Activated CD4-positive, alpha-beta T cell treated with anti-CD3 and anti-CD28 coated beads for 36 hours (primary cell): ENCODE data around the gene CDHR3. TPM values are rescaled to one million over a fixed set of nuclear protein-coding genes. Genes with fewer than 3 reads are reported as not detected.
"Not testable (repeated sequence)": the region's sequence is repeated elsewhere in the genome, so short reads cannot be mapped to it uniquely, and the experiment has no call there.

Experiments used
- ATAC-seq: fragments of 200-7000 bp; cut with Tn5 transposase; one replicate; pipeline ENCODE4 v1.10.0; 2021; ENCODE audit warnings: mild to moderate bottlenecking, moderate library complexity
- CTCF ChIA-PET: fragments of 350-600 bp; sonication (Branson Sonifier 250); formaldehyde crosslinking; loops from one replicate; lab custom pipeline; 2021; ENCODE audit warnings: antibody characterized with exemption; lab: Charles Lee
- POLR2A ChIA-PET: fragments of 350-600 bp; sonication (Branson Sonifier 250); formaldehyde crosslinking; loops from one replicate; lab custom pipeline; 2021; ENCODE audit warnings: antibody characterized with exemption, inconsistent platforms; lab: Charles Lee
- DNase-seq: peaks from one replicate; pipeline ENCODE4 v3.0.0-alpha.2; 2020
- H3K27ac Mint-ChIP-seq: one replicate; pipeline ENCODE4 v1.8.0; 2021; ENCODE audit warnings: mixed read lengths
- H3K27me3 Mint-ChIP-seq: one replicate; pipeline ENCODE4 v1.8.0; 2021; ENCODE audit warnings: mixed read lengths
- H3K36me3 Mint-ChIP-seq: one replicate; pipeline ENCODE4 v1.8.0; 2021; ENCODE audit warnings: low read depth, mixed read lengths
- H3K4me1 Mint-ChIP-seq: one replicate; pipeline ENCODE4 v1.8.0; 2021; ENCODE audit warnings: mixed read lengths
- H3K4me3 Mint-ChIP-seq: one replicate; pipeline ENCODE4 v1.8.0; 2021; ENCODE audit warnings: mild to moderate bottlenecking, moderate library complexity, mixed read lengths
- H3K9me3 Mint-ChIP-seq: one replicate; pipeline ENCODE4 v1.8.0; 2021; ENCODE audit warnings: low read depth, mixed read lengths
- intact Hi-C, 2 experiments: fragments of 100-400 bp; cut with DNase I in 1 of 2; cut with micrococcal nuclease in 1 of 2; formaldehyde crosslinking; loops; one replicate each; pipeline versions ENCODE4 v1.14.2 to v1.15.1; 2022 to 2024; cut with DNase I, micrococcal nuclease
- total RNA-seq, 2 experiments: library from RNA; stranded (reverse); gene quantifications; one replicate each; pipeline ENCODE4 v1.2.3, GENCODE V29; 2021

CDHR3 gene
- total RNA-seq, 2 experiments from 2014 or later, result 0.55 to 0.93 TPM

DNA sequence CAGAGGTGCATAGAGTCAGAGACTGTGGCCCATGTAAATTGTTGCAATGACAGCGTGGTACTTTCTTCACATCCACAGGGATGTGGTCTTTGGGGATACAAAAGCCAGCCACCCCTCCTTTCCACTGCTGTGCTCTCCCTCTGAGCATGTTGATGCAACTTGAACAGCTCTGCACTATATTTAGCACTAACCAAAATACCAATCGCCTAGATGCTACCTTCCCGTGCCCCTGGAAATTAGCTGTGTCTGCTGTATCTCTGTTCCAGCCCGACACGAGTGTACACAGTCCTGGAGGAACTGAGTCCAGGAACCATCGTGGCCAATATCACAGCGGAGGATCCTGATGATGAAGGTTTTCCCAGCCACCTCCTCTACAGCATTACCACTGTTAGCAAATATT lies 38.1 kb downstream of the CDHR3 start:
- intact Hi-C loops, result no loop called here
- H3K4me1 Mint-ChIP-seq, result no peaks in the 10 kb centered on the region
- ChIA-PET POLR2A (no interaction called here), CTCF (interaction anchor here (0.7 kb wide), 1 partner anchor 18 kb away, joined by 5 read pairs; no protein-coding TSS in a partner anchor)
- H3K4me3 Mint-ChIP-seq, result no peak overlapping the region
- H3K27me3 Mint-ChIP-seq, result no peaks in the 10 kb centered on the region
- peaks cover 6% of the 10 kb centered on the region for H3K9me3 Mint-ChIP-seq
- no peak overlapping the region for H3K27ac Mint-ChIP-seq
- no peak for ATAC-seq
- peaks cover 5% of the 10 kb centered on the region for H3K36me3 Mint-ChIP-seq
- DNase-seq, result no peak

DNA sequence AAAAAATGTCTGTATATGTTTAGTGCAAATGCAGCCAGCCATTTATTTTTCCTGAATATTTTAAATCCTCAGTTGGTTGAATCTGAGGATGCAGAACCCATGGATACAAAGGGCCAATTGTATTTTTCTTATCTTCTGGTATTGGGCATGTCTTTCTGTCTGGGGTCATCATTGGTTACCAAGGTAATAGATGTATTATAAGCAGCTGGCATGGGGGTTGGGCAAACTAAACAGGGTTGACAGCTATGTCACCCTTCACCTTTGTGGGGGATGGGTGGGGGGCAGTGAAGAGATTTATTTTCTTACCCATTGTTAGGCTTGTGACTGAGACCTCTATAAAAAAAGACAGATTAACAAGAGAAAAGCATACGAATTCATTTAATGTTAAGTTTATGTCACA lies 38.8 kb downstream of the CDHR3 start:
- ChIA-PET CTCF (no interaction called here), POLR2A (no interaction called here)
- intact Hi-C loops, result no loop called here
- DNase-seq, result no peak
- ATAC-seq, result no peak
- H3K4me3 Mint-ChIP-seq, result no peak overlapping the region
- peaks cover 8% of the 10 kb centered on the region for H3K9me3 Mint-ChIP-seq
- H3K4me1 Mint-ChIP-seq, result no peaks in the 10 kb centered on the region
- H3K36me3 Mint-ChIP-seq, result peaks cover 6% of the 10 kb centered on the region
- no peaks in the 10 kb centered on the region for H3K27me3 Mint-ChIP-seq
- no peak overlapping the region for H3K27ac Mint-ChIP-seq

DNA sequence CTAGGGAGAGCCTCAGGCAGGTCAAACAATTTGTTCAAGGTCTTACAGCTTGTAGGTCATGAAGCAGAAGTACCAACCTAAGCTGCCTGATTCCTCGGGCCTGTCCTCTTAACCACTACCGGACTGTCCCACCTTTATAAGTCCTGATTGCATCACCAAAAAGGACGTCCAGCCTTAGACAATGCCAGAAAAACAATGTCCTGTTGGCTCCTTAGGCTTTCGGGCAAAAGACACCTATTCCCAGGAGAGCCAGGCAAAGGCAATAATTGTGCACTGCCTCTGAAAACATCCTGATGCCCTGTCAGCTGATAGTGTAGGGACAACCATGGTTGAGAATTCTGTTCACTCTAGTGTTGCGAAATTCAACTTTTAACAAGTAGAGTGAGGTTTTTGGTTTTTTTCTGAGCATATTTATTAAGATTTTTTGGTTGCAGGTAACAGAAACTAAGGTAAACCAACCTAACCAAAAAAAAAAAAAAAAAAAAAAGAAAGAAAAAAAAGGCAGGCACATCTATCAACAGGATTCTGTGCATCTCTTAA lies 40.5 kb downstream of the CDHR3 start:
- no peak overlapping the region for H3K27ac Mint-ChIP-seq
- CTCF ChIA-PET, result interaction anchor here (0.7 kb wide), 1 partner anchor 72 kb away, joined by 3 read pairs; no protein-coding TSS in a partner anchor
- no peak for DNase-seq
- intact Hi-C loops, result no loop called here
- ATAC-seq, result no peak
- POLR2A ChIA-PET, result no interaction called here
- peaks cover 19% of the 10 kb centered on the region for H3K9me3 Mint-ChIP-seq
- H3K4me3 Mint-ChIP-seq, result no peak overlapping the region
- peaks cover 9% of the 10 kb centered on the region for H3K36me3 Mint-ChIP-seq
- H3K27me3 Mint-ChIP-seq, result no peaks in the 10 kb centered on the region
- no peaks in the 10 kb centered on the region for H3K4me1 Mint-ChIP-seq

DNA sequence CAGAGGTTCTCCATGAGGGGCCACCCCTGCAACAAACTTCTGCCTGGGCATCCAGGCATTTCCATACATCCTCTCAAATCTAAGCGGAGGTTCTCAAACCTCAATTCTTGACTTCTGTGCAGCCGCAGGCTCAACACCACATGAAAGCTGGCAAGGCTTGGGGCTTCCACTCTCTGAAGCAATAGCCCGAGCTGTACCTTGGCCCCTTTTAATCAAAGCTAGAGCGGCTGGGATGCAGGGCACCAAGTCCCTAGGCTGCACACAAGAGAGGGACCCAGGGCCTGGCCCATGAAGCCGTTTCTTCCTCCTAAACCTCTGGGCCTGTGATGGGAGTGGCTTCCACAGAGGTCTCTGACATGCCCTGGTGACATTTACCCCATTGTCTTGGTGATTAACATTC lies 43.8 kb downstream of the CDHR3 start:
- ChIA-PET POLR2A (interaction anchor here (0.6 kb wide), 1 partner anchor 606 kb away, joined by 3 read pairs; no protein-coding TSS in a partner anchor), CTCF (no interaction called here)
- intact Hi-C loops, result loop anchor here in 1 of 2 experiments (5.0 kb wide), 1 partner anchor 80 kb away; no protein-coding TSS in a partner anchor
- Mint-ChIP-seq H3K4me1 (peaks cover 12% of the 10 kb centered on the region), H3K27ac (no peak overlapping the region), H3K36me3 (peaks cover 9% of the 10 kb centered on the region), H3K9me3 (peaks cover 19% of the 10 kb centered on the region), H3K4me3 (no peak overlapping the region), H3K27me3 (peaks cover 2% of the 10 kb centered on the region)
- no peak for ATAC-seq
- DNase-seq, result no peak

DNA sequence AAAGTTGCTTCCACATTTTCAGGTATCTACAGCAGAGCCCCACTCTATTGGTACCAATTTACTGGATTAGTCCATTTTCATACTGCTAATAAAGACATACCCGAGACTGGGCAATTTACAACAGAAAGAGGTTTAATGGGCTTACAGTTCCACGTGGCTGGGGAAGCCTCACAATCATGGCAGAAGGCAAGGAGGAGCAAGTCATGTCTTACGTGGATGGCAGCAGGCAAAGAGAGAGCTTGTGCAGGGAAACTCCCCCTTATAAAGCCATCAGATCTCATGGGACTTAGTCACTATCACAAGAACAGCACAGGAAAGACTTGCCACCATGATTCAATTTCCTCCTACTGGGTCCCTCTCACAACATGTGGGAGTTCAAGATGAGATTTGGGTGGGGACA lies 44.7 kb downstream of the CDHR3 start:
- intact Hi-C loops, result loop anchor here (2.0 to 5.0 kb wide), 4 partner anchors 17 to 133 kb away; no protein-coding TSS in a partner anchor
- not testable (repeated sequence) for ATAC-seq, H3K27ac Mint-ChIP-seq, H3K36me3 Mint-ChIP-seq, DNase-seq, H3K27me3 Mint-ChIP-seq, H3K4me3 Mint-ChIP-seq
- ChIA-PET CTCF (interaction anchor here (0.7 to 2.5 kb wide), 9 partner anchors 8 to 355 kb away, joined by 3 to 9 read pairs (median 3); no protein-coding TSS in a partner anchor), POLR2A (interaction anchor here (0.6 kb wide), 1 partner anchor 606 kb away, joined by 3 read pairs; no protein-coding TSS in a partner anchor)
- H3K9me3 Mint-ChIP-seq, result peaks cover 19% of the 10 kb centered on the region
- H3K4me1 Mint-ChIP-seq, result peaks cover 21% of the 10 kb centered on the region

DNA sequence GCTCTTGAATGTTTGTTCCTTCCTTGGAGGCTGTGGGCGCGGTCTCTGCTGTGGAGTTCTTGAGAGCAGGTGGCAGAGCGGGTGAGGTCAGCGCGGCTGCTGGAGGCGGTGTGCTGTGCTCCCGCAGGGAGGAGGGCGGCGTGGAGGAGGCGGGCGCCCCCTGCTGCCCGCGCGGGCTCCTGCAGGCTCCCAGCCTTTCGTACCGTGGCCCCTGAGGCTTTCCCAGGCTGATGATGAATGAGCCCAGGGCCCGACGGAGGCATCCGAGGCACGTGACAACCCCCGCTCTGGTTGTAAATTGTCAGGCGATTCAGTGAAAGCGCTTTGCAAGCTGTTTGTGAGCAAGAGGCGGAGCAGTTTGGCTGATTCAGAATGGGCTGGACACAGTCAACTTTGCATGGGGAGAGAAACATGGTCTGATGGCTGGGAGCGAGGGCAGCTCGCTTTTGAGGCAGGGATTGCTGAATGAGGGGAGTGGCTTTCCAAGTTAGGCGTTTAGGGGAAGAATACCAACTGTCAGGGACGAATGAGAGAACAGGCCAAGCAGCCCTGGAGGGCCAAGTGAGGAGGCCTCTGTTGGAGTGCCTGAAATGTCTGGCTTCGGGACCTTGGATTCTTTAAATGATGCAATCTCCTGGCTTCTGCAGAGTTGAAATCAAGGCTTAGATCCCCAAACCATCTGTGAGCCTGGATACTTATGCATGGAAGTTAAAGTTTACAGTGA lies 46.6 kb downstream of the CDHR3 start:
- peaks cover 19% of the 10 kb centered on the region for H3K9me3 Mint-ChIP-seq
- H3K36me3 Mint-ChIP-seq, result peaks cover 9% of the 10 kb centered on the region
- POLR2A ChIA-PET, result no interaction called here
- intact Hi-C loops, result loop anchor here (1.0 to 5.0 kb wide), 11 partner anchors 15 to 357 kb away; partner anchors contain the start of gene ATXN7L1 (in 1 of the 2)
- H3K4me3 Mint-ChIP-seq, result no peak overlapping the region
- DNase-seq, result peak; percentile 92
- peak overlapping the region; percentile 4 for H3K27ac Mint-ChIP-seq
- H3K4me1 Mint-ChIP-seq, result peaks cover 21% of the 10 kb centered on the region
- H3K27me3 Mint-ChIP-seq, result peaks cover 2% of the 10 kb centered on the region
- ATAC-seq, result peak; percentile 99
- CTCF ChIA-PET, result interaction anchor here (0.6 to 2.5 kb wide), 14 partner anchors 13 to 434 kb away, joined by 3 to 9 read pairs (median 3); no protein-coding TSS in a partner anchor

DNA sequence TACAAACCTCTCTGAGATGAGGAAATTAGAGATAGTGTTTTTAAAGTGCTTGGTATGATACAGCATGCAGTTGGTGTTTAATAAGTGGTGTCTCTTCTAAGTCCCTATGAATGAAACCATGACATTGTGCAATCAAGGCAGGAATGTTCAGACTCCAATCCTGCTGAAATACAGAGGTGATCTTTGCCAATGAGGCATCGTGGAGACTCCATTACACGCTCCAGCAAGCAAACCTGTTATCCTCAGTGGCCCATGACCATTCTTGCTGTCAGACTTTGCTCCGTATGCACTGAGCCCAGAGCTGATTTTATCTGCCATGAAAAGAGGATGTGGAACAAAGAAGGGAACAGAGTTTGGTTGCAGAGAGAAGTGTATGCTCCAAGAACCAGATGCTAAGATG lies 47.3 kb downstream of the CDHR3 start:
- Mint-ChIP-seq H3K9me3 (peaks cover 19% of the 10 kb centered on the region), H3K36me3 (peaks cover 9% of the 10 kb centered on the region), H3K27ac (no peak overlapping the region), H3K4me1 (peaks cover 26% of the 10 kb centered on the region), H3K4me3 (no peak overlapping the region), H3K27me3 (peaks cover 2% of the 10 kb centered on the region)
- intact Hi-C loops, result no loop called here
- CTCF ChIA-PET, result interaction anchor here (0.6 to 2.0 kb wide), 13 partner anchors 10 to 435 kb away, joined by 3 to 8 read pairs (median 3); no protein-coding TSS in a partner anchor
- ATAC-seq (no peak), DNase-seq (no peak)
- POLR2A ChIA-PET, result no interaction called here

DNA sequence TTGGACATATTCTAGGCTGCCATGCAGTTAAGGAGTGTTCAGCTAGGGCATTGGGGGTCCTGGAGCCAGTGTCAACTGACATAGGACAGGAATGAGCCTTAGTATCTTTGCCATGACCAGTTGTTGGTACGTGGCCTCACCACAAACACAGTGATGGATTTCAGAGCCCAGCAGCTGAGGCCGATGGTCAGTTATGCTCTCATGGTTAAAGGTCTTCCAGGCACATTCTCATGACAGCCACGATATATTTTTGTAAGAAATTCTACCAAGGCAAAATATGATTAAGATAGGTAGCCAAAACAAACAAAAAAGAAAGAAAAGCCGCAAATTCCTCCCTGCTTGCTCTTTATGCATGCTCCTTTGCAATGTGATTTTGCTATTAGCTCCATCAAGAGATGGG lies 47.8 kb downstream of the CDHR3 start:
- ATAC-seq, result no peak
- Mint-ChIP-seq H3K9me3 (peaks cover 16% of the 10 kb centered on the region), H3K36me3 (peaks cover 6% of the 10 kb centered on the region), H3K4me1 (peaks cover 30% of the 10 kb centered on the region), H3K27me3 (peaks cover 2% of the 10 kb centered on the region), H3K27ac (no peak overlapping the region), H3K4me3 (no peak overlapping the region)
- no peak for DNase-seq
- POLR2A ChIA-PET, result no interaction called here
- intact Hi-C loops, result no loop called here
- CTCF ChIA-PET, result interaction anchor here (0.9 to 2.0 kb wide), 4 partner anchors 9 to 333 kb away, joined by 3 to 8 read pairs (median 6); no protein-coding TSS in a partner anchor

DNA sequence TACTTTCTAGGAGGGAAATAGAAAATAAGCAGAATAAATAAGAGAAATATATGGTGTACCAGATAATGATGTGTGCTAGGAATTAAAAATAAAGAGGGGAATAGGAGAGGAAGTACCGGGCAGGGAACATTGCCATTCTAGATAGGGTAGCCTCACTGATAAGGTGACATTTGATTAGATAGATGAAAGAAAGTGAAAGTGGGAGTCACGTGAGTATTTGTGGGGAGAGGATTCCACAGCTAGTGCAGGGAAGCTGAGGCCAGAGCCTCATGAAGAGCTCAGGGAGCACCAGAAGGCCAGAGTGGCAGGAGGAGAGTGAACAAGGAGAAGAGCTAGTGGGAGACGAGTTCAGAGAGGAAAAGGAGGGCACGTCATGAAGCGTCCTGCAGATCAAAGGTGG lies 49.1 kb downstream of the CDHR3 start:
- Mint-ChIP-seq H3K27me3 (peaks cover 2% of the 10 kb centered on the region), H3K9me3 (peaks cover 10% of the 10 kb centered on the region), H3K4me3 (no peak overlapping the region), H3K4me1 (peaks cover 36% of the 10 kb centered on the region), H3K36me3 (peaks cover 3% of the 10 kb centered on the region), H3K27ac (no peak overlapping the region)
- ChIA-PET POLR2A (no interaction called here), CTCF (interaction anchor here (1.1 kb wide), 1 partner anchor 133 kb away, joined by 3 read pairs; no protein-coding TSS in a partner anchor)
- intact Hi-C loops, result no loop called here
- DNase-seq (no peak), ATAC-seq (no peak)

DNA sequence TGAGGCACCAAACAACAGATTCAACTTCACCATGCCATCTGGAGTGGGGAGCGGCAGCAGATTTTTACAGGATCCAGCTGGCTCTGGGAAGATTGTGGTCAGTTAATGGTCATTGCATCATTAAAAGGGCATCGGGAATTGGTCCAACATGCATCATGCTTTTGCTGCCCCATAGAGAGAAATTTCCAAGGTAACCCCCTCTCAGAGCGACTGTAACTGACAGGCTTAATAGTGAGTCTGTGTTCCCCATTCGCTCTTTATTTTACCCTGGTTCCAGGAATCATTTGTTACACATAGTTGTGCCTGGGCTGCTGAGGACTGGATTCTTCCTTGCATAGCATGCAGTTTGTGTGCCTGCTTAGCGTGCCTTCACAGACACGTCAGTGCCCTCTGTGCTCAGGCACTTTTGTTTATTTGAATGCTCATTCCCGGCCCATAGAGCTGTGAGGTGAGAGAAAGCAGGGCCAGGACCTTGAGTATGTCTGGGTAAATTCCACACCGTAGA lies 49.9 kb downstream of the CDHR3 start:
- peaks cover 2% of the 10 kb centered on the region for H3K27me3 Mint-ChIP-seq
- no peak for DNase-seq
- intact Hi-C loops, result no loop called here
- no peak overlapping the region for H3K27ac Mint-ChIP-seq
- no peaks in the 10 kb centered on the region for H3K36me3 Mint-ChIP-seq
- CTCF ChIA-PET, result interaction anchor here (0.6 to 1.1 kb wide), 2 partner anchors 48 to 134 kb away, joined by 3 read pairs; no protein-coding TSS in a partner anchor
- H3K4me3 Mint-ChIP-seq, result no peak overlapping the region
- POLR2A ChIA-PET, result no interaction called here
- ATAC-seq, result no peak
- H3K9me3 Mint-ChIP-seq, result peaks cover 2% of the 10 kb centered on the region
- H3K4me1 Mint-ChIP-seq, result peaks cover 36% of the 10 kb centered on the region
